Lower leg skin (tissue), 4 donors: Measurements from ENCODE around the gene IGSF3. TPM values are rescaled to one million over a fixed set of nuclear protein-coding genes. Genes with fewer than 3 reads are reported as not detected.
"Not testable (repeated sequence)": the region's sequence is repeated elsewhere in the genome, so short reads cannot be mapped to it uniquely, and the experiment has no call there.

Experiments
- DNase-seq, 2 donors: peaks; one replicate each; pipeline ENCODE4 v3.0.0-alpha.2; 2019; ENCODE audit warnings: low spot score in 2 of 2
- H3K4me3 ChIP-seq: fragments of 200-600 bp; sonication (generic); 2 replicates; pipeline ENCODE4 v1.5.1; 2017; ENCODE audit warnings: mild to moderate bottlenecking, low read depth; ENCODE audit not compliant: poor library complexity, severe bottlenecking
- POLR2A ChIP-seq, 2 donors: fragments of 450-650 bp; IDR thresholded peaks; one replicate each; pipeline ENCODE4 v1.6.1; 2016 to 2017; ENCODE audit warnings: antibody characterized with exemption in 2 of 2, mild to moderate bottlenecking in 1 of 2, moderate library complexity in 1 of 2
- WGBS, 2 donors: methylation state at CpG; one replicate each; pipeline ENCODE4 v1.1.5; 2018; 5-methylcytosine and 5-hydroxymethylcytosine counted together
- intact Hi-C: fragments of 100-400 bp; cut with DNase I; formaldehyde crosslinking; loops from one replicate; pipeline ENCODE4 v1.15.0; 2023; ENCODE audit warnings: low total_unique reads
- total RNA-seq, 4 donors: library from RNA; depleted of rRNA; stranded (reverse); fragments of >200 nt; gene quantifications; one replicate each; pipeline ENCODE4 v1.1.0, GENCODE V29; 2016
- TF ChIP-seq, protein P1 (sequence below), 3 donors: fragments of 450-650 bp; IDR thresholded peaks; one replicate each; pipeline ENCODE4 v1.5.1; 2016; ENCODE audit warnings: antibody characterized with exemption in 3 of 3, mild to moderate bottlenecking in 3 of 3, moderate library complexity in 2 of 3

IGSF3 gene
- total RNA-seq, 4 donors from 2014 or later = 51.1 to 61.0 (median 57.1) TPM

DNA sequence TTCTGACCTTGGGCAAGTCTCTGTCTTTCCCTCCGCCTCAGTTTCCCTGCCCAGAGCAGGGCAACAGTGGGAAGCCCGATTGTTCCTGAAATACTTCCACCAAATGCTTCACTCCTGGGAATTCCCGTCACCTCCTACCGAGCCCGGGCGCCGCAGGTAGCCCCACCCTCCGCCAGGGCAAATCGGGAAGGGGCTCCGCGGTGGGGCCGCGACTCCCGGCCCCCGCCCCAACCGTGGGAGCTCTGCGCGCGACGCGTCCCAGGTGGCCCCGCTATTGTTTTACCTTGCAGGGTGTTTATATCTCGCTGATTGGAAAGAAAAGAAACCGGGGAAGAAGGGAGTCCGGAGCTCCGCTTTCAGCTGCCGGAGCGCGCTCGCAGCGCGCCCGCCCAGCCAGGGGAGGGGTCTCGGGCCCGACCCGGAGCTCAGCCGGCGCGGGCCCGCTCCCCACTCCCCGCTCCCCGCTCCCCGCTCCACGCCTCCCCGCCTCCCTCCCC lies 407 bp downstream of the IGSF3 start:
- 1% methylated on average over 22 to 24 of the region's 45 CpGs for WGBS, 2 donors
- intact Hi-C loops = no loop called here
- TF ChIP-seq POLR2A (IDR thresholded peaks at IDR 0.05) = no peak
- no peak for DNase-seq
- H3K4me3 ChIP-seq = peak overlapping the region; percentile 57

DNA sequence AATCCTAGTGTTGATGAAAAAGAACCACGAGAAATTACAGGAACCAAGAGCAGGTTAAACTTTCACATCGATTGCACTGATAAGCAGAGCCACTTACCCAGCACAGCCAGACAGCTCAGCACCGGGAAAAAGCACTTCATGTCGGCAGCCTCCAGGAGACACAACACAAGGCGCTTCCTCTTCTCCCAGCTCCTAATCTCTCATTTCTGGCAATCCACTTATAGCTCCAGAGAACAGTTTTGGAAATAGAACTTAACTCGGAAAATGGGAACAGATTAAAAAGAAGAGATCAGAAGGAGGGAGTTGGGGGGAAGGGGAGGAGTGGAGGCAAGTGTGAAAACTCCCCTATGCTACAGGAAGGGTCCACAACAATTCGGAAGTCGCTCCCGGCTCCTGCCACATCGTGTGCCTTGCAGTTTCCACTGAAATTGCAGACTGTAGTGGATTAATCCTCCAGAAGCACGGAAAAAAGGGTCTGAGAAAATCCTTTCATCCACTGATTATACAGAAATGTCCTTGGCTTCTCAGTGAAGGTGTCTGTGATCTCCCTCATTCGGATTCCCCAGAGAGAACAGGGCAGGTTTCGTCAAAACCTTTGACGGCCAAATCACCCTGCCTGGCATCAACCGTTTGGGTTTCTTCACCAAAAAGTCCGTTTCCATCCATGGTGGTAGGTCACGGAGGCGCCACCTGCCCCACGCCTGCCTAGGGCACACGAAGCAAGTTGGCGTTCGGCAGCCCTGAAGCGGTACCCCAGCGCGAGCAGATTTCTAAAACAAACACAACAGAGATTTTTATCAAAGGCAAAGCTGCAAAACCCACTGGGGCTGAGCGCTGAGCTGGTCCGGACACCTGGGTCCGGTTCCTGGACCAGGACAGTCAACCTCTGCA lies 1.1 kb downstream of the IGSF3 start:
- peak overlapping the region; percentile 57 for H3K4me3 ChIP-seq
- WGBS, 2 donors = 8 to 10% methylated on average over 28 of the region's 28 CpGs
- TF ChIP-seq, protein P1, sequence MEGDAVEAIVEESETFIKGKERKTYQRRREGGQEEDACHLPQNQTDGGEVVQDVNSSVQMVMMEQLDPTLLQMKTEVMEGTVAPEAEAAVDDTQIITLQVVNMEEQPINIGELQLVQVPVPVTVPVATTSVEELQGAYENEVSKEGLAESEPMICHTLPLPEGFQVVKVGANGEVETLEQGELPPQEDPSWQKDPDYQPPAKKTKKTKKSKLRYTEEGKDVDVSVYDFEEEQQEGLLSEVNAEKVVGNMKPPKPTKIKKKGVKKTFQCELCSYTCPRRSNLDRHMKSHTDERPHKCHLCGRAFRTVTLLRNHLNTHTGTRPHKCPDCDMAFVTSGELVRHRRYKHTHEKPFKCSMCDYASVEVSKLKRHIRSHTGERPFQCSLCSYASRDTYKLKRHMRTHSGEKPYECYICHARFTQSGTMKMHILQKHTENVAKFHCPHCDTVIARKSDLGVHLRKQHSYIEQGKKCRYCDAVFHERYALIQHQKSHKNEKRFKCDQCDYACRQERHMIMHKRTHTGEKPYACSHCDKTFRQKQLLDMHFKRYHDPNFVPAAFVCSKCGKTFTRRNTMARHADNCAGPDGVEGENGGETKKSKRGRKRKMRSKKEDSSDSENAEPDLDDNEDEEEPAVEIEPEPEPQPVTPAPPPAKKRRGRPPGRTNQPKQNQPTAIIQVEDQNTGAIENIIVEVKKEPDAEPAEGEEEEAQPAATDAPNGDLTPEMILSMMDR (IDR thresholded peaks at IDR 0.05) = no peak
- no peak for TF ChIP-seq POLR2A (IDR thresholded peaks at IDR 0.05)
- intact Hi-C loops = no loop called here
- no peak for DNase-seq

DNA sequence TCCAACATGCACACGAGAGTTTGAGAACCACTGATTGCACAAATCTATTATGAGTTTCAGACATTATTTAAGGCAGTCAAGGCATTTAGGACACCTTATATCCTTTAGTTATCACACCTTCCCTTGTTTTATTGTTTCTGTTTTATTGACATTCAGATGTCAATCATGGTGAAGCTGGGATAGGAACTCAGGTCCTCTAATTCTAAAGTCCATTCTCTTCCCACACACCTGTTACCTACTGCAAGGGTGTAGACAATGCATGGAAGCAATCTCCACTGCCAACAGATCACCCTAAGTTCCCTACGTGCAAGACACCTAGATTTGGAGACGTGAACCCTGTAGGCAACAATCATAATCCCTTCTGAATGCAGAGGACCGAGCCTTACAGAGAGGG lies 2.6 kb downstream of the IGSF3 start:
- intact Hi-C loops = no loop called here
- DNase-seq = peak in 1 of 2 donors; percentile 18
- WGBS, 2 donors = 85% methylated on average over 4 of the region's 4 CpGs
- no peak overlapping the region for H3K4me3 ChIP-seq
- TF ChIP-seq, protein P1 (IDR thresholded peaks at IDR 0.05) = no peak
- TF ChIP-seq POLR2A (IDR thresholded peaks at IDR 0.05) = no peak

DNA sequence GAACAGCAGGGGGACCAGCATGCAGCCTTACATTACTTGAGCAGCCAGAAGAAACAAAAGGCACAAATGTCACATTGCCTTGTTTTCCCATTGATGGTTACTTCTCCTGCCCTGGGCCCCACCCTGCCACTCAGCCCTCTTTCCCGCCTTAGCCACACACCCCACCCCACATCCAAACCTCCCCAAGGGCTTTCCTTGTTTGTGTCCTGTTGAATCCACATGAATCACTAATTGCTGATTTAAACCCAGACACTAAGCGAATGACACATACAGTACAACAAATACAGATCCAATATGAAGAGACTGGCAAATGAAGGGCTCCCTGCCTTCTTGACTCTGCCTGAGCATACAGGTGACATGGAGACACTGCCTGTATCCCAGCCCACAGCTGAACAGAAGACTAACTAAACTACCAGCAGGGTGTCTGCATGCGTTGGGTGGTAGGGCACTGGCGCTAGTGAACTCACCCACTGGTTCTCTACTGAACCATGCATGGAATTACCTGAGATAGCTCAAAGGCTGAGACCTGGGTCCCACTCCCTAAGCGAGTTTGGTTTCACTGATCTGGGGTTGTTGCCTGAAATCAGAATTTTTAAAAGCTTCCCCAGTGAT lies 3.1 kb downstream of the IGSF3 start:
- intact Hi-C loops = no loop called here
- no peak for DNase-seq
- no peak overlapping the region for H3K4me3 ChIP-seq
- 79 to 83% methylated on average over 5 of the region's 5 CpGs for WGBS, 2 donors
- TF ChIP-seq POLR2A (IDR thresholded peaks at IDR 0.05) = no peak
- TF ChIP-seq, protein P1 (IDR thresholded peaks at IDR 0.05) = no peak

DNA sequence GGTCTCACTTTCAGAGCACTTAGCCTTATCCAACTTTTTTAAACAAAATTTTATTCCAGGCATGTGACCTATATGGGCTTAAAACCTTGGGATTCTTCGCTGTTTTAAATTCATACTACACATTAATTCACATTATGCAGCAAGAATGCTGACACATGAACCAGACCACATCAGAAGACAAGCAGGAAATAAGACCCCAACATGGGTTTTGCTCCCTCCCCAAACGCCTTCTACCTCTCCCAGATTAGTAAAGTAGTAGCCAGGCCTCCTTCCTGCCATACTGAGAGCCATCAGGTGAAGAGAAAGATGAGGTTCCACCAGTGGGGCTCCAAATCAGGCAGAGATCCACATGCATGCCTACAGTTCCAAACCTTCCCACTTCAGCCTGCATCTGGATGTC lies 3.7 kb downstream of the IGSF3 start:
- 78 to 86% methylated on average over 2 of the region's 2 CpGs for WGBS, 2 donors
- no peak for DNase-seq
- no peak for TF ChIP-seq POLR2A (IDR thresholded peaks at IDR 0.05)
- TF ChIP-seq, protein P1 (IDR thresholded peaks at IDR 0.05) = no peak
- intact Hi-C loops = no loop called here
- no peak overlapping the region for H3K4me3 ChIP-seq

DNA sequence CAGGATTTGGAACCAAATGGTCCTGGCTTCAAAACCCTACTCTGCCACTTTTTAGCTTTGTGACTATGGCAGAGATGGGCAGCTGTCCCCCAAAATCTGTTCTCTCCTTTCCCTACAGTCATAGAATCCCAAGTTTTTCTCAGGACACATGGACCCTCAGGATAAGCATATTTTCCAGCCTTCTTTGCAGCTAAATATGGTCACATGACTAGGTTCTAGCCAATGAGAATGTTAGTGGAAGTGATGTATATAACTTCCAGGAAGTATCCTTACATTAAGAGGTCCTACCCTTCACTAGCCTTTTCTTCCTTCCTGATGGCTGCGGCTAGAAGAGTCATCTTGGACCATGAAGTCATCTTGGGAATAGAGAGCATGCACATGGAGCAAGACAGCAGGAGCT lies 5.9 kb downstream of the IGSF3 start:
- intact Hi-C loops = no loop called here
- no peak for DNase-seq
- no peak overlapping the region for H3K4me3 ChIP-seq
- 67 to 77% methylated on average over 1 of the region's 1 CpG for WGBS, 2 donors
- no peak for TF ChIP-seq POLR2A (IDR thresholded peaks at IDR 0.05)
- TF ChIP-seq, protein P1 (IDR thresholded peaks at IDR 0.05) = no peak

DNA sequence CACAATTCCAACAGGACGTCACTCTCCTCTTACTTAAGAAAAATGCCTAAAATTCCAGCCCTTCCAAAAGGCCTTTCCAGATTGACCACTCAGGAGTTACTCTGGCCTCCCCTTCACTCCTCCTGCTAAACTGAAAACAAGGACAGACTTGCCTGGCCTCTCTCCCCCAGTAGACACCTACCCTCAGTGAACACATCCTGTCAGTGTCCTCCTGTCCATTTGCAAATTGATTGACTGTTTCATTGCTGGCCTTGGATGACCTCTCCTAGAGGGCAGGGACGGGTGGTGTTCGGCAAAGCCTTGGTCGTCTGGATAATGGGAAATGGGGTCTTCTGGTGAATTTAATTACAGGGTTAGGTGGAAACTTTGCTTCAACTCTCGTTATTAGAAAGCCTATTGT lies 8.9 kb downstream of the IGSF3 start:
- 89 to 95% methylated on average over 5 of the region's 5 CpGs for WGBS, 2 donors
- intact Hi-C loops = not testable (repeated sequence)

DNA sequence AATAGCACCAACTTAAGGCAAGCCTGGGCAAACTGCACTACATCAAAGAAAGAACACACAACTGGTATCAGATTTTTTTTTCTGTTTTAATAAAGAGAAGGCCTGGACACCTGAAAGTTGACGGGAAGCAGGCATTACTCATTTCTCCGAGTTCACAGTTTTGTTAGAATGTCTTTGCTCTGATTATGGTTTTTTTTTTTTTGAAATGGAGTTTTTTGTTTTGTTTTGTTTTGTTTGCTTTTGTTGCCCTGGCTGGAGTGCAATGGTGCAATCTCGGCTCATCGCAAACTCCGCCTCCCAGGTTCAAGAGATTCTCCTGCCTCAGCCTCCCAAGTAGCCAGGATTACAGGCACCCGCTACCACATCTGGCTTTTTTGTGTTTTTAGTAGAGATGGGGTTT lies 9.7 kb downstream of the IGSF3 start:
- DNase-seq, H3K4me3 ChIP-seq, intact Hi-C loops: not testable (repeated sequence)
- 73 to 87% methylated on average over 6 of the region's 6 CpGs for WGBS, 2 donors

More for the DNA sequence above, 8.9 kb downstream of the IGSF3 start:
- not testable (repeated sequence) for H3K4me3 ChIP-seq, DNase-seq
